WTC11 (cell line): Measurements from ENCODE around the gene GSTT2. TPM values are rescaled to one million over a fixed set of nuclear protein-coding genes. Genes with fewer than 3 reads are reported as not detected.
A peak's percentile ranks its signal among the peaks of the same experiment; 100 is the strongest.

Experiments used
- ATAC-seq: fragments of 200-7000 bp; cut with Tn5 transposase; 2 replicates; pipeline ENCODE4 v1.10.0; 2021; ENCODE audit warnings: mild to moderate bottlenecking, moderate library complexity
- CTCF ChIA-PET: fragments of 300-600 bp; sonication (Branson Sonifier 250); formaldehyde crosslinking; loops from one replicate; lab custom pipeline; 2021; ENCODE audit warnings: antibody characterized with exemption; lab: Charles Lee
- POLR2A ChIA-PET: fragments of 350-600 bp; sonication (Branson Sonifier 250); formaldehyde crosslinking; loops from one replicate; lab custom pipeline; 2021; ENCODE audit warnings: antibody characterized with exemption; lab: Charles Lee
- DNase-seq: peaks from one replicate; pipeline ENCODE4 v3.0.0; 2021; ENCODE audit warnings: low spot score
- H3K27ac Mint-ChIP-seq: 2 replicates; pipeline ENCODE4 v1.8.0; 2021; ENCODE audit warnings: mixed read lengths
- H3K27me3 Mint-ChIP-seq: 2 replicates; pipeline ENCODE4 v1.8.0; 2021; ENCODE audit warnings: low read depth, mild to moderate bottlenecking, moderate library complexity, mixed read lengths
- H3K36me3 Mint-ChIP-seq: 2 replicates; pipeline ENCODE4 v1.8.0; 2021; ENCODE audit warnings: mixed read lengths
- H3K4me1 Mint-ChIP-seq: 2 replicates; pipeline ENCODE4 v1.8.0; 2022; ENCODE audit warnings: mixed read lengths
- H3K4me3 Mint-ChIP-seq: 2 replicates; pipeline ENCODE4 v1.8.0; 2021; ENCODE audit warnings: mild to moderate bottlenecking, moderate library complexity, mixed read lengths
- H3K9me3 Mint-ChIP-seq: 2 replicates; pipeline ENCODE4 v1.8.0; 2021; ENCODE audit warnings: mixed read lengths
- NR3C1 ChIP-seq: sonication (generic); formaldehyde crosslinking; conservative IDR thresholded peaks from 2 replicates; pipeline ENCODE4 v1.8.1; 2023; ENCODE audit warnings: low read depth, mild to moderate bottlenecking, missing genetic modification reagents
- SP1 ChIP-seq: sonication (generic); formaldehyde crosslinking; conservative IDR thresholded peaks from 2 replicates; pipeline ENCODE4 v1.8.1; 2022; ENCODE audit warnings: missing genetic modification reagents
- ZNF138 ChIP-seq: sonication (generic); formaldehyde crosslinking; conservative IDR thresholded peaks from 2 replicates; pipeline ENCODE4 v1.8.1; 2022; ENCODE audit warnings: mild to moderate bottlenecking, moderate library complexity, missing genetic modification reagents
- ZNF416 ChIP-seq: fragments of 250-450 bp; sonication (Bioruptor Pico); IDR thresholded peaks from 2 replicates; pipeline ENCODE4 v1.9.0; 2021; ENCODE audit warnings: mild to moderate bottlenecking, inconsistent platforms
- ZNF423 ChIP-seq: fragments of 250-450 bp; sonication (Bioruptor Pico); IDR thresholded peaks from 2 replicates; pipeline ENCODE4 v2.1.2; 2022; ENCODE audit warnings: mild to moderate bottlenecking, moderate library complexity
- total RNA-seq: library from RNA; stranded (reverse); gene quantifications from 3 replicates; pipeline ENCODE4 v1.2.3, GENCODE V29; 2021
- TF ChIP-seq, protein P1 (sequence below): fragments of 250-450 bp; sonication (Bioruptor Pico); IDR thresholded peaks from 2 replicates; pipeline ENCODE4 v1.9.0; 2021; ENCODE audit warnings: moderate library complexity, mild to moderate bottlenecking, inconsistent platforms, borderline replicate concordance
- TF ChIP-seq, protein P2 (sequence below): sonication (generic); formaldehyde crosslinking; IDR thresholded peaks from 2 replicates; pipeline ENCODE4 v1.8.1; 2022; ENCODE audit warnings: low read depth, mild to moderate bottlenecking, moderate library complexity, missing genetic modification reagents, borderline replicate concordance
- TF ChIP-seq, protein P3 (sequence below): fragments of 250-450 bp; sonication (Bioruptor Pico); conservative IDR thresholded peaks from 2 replicates; pipeline ENCODE4 v1.9.0; 2021; ENCODE audit warnings: mild to moderate bottlenecking
- TF ChIP-seq, protein P4 (sequence below): sonication (generic); formaldehyde crosslinking; IDR thresholded peaks from 2 replicates; pipeline ENCODE4 v1.8.0; 2023; ENCODE audit warnings: mild to moderate bottlenecking, missing genetic modification reagents
- TF ChIP-seq, protein P5 (sequence below): sonication (generic); formaldehyde crosslinking; IDR thresholded peaks from 2 replicates; pipeline ENCODE4 v1.8.0; 2022; ENCODE audit warnings: mild to moderate bottlenecking, missing genetic modification reagents
- TF ChIP-seq, protein P6 (sequence below): fragments of 250-450 bp; sonication (Bioruptor Pico); IDR thresholded peaks from 2 replicates; pipeline ENCODE4 v1.9.0; 2021; ENCODE audit warnings: mild to moderate bottlenecking
- TF ChIP-seq, protein P7 (sequence below): sonication (generic); formaldehyde crosslinking; IDR thresholded peaks from 2 replicates; pipeline ENCODE4 v1.8.1; 2023; ENCODE audit warnings: mild to moderate bottlenecking, missing genetic modification reagents
- TF ChIP-seq, protein P8 (sequence below): sonication (generic); formaldehyde crosslinking; IDR thresholded peaks from 2 replicates; pipeline ENCODE4 v1.8.1; 2023; ENCODE audit warnings: mild to moderate bottlenecking, missing genetic modification reagents, borderline replicate concordance

The GSTT2 gene
- total RNA-seq, 1 experiment from 2014 or later = 0.50 TPM

DNA sequence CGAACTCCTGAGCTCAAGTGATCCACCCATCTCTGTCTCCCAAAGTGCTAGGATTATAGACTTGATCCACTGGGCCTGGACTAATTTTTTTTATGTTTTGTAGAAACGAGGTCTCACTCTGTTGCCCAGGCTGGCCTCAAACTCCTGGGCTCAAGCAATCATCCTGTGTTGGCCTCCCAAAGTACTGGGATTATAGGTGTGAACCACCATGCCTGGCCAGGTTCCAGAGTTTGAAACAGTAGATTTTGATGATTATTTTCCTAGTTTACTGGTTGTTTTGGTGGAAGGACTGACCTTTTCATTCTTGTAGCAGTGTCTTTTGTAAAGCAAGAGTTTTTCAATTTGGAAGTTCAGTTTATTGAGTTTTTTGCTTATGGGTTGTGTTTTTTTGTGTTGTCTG lies 46.1 kb downstream of the GSTT2 start:
- Mint-ChIP-seq H3K4me1 (peaks cover 6% of the 10 kb centered on the region), H3K27ac (peak overlapping the region; percentile 31; the same call in 1 of the 2 replicates), H3K27me3 (no peaks in the 10 kb centered on the region), H3K4me3 (no peak overlapping the region), H3K9me3 (no peaks in the 10 kb centered on the region), H3K36me3 (no peaks in the 10 kb centered on the region)
- DNase-seq (no peak), ATAC-seq (no peak)
- ChIA-PET CTCF (no interaction called here), POLR2A (no interaction called here)
- TF ChIP-seq, protein P1, sequence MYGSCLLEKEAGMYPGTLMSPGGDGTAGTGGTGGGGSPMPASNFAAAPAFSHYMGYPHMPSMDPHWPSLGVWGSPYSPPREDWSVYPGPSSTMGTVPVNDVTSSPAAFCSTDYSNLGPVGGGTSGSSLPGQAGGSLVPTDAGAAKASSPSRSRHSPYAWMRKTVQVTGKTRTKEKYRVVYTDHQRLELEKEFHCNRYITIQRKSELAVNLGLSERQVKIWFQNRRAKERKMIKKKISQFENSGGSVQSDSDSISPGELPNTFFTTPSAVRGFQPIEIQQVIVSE = no peak
- no peak for TF ChIP-seq ZNF423 (CRISPR knock-in tag)
- TF ChIP-seq, protein P2, sequence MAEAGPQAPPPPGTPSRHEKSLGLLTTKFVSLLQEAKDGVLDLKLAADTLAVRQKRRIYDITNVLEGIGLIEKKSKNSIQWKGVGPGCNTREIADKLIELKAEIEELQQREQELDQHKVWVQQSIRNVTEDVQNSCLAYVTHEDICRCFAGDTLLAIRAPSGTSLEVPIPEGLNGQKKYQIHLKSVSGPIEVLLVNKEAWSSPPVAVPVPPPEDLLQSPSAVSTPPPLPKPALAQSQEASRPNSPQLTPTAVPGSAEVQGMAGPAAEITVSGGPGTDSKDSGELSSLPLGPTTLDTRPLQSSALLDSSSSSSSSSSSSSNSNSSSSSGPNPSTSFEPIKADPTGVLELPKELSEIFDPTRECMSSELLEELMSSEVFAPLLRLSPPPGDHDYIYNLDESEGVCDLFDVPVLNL = no peak
- TF ChIP-seq, protein P3, sequence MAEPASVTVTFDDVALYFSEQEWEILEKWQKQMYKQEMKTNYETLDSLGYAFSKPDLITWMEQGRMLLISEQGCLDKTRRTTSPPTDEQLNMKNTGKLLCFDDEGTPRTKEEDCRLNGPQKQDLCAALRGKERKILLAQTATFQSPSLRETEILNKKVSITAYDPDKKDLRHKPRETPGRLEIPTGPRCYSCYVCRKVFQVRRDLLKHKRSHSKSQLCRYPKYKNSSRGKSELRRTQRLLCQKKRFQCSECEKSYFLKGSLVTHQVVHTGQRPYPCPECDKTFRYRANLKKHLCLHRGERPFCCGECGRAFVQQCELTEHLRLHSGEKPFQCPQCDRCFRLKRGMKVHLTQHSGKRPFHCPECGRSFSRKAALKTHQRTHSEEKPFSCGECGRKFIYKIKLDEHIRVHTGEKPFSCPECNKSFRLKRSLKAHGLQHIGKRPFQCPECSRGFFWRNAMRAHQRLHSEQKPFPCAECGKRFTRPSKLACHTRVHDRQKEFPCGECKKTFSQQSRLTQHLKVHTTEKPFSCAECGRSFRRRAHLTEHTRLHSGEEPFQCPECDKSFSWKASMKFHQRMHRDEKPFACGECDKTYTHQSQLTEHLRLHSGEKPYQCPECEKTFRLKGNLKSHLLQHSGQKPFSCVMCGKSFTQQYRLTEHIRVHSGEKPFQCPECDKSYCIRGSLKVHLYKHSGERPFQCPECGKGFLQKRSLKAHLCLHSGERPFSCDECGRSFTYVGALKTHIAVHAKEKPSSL = no peak
- no peak for TF ChIP-seq ZNF416
- TF ChIP-seq, protein P4, sequence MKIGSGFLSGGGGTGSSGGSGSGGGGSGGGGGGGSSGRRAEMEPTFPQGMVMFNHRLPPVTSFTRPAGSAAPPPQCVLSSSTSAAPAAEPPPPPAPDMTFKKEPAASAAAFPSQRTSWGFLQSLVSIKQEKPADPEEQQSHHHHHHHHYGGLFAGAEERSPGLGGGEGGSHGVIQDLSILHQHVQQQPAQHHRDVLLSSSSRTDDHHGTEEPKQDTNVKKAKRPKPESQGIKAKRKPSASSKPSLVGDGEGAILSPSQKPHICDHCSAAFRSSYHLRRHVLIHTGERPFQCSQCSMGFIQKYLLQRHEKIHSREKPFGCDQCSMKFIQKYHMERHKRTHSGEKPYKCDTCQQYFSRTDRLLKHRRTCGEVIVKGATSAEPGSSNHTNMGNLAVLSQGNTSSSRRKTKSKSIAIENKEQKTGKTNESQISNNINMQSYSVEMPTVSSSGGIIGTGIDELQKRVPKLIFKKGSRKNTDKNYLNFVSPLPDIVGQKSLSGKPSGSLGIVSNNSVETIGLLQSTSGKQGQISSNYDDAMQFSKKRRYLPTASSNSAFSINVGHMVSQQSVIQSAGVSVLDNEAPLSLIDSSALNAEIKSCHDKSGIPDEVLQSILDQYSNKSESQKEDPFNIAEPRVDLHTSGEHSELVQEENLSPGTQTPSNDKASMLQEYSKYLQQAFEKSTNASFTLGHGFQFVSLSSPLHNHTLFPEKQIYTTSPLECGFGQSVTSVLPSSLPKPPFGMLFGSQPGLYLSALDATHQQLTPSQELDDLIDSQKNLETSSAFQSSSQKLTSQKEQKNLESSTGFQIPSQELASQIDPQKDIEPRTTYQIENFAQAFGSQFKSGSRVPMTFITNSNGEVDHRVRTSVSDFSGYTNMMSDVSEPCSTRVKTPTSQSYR (CRISPR knock-in tag) = no peak
- TF ChIP-seq, protein P5, sequence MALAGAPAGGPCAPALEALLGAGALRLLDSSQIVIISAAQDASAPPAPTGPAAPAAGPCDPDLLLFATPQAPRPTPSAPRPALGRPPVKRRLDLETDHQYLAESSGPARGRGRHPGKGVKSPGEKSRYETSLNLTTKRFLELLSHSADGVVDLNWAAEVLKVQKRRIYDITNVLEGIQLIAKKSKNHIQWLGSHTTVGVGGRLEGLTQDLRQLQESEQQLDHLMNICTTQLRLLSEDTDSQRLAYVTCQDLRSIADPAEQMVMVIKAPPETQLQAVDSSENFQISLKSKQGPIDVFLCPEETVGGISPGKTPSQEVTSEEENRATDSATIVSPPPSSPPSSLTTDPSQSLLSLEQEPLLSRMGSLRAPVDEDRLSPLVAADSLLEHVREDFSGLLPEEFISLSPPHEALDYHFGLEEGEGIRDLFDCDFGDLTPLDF (CRISPR knock-in tag) = no peak
- TF ChIP-seq ZNF138 (CRISPR knock-in tag) = no peak
- no peak for TF ChIP-seq SP1 (CRISPR knock-in tag)
- no peak for TF ChIP-seq NR3C1 (CRISPR knock-in tag)
- TF ChIP-seq, protein P6, sequence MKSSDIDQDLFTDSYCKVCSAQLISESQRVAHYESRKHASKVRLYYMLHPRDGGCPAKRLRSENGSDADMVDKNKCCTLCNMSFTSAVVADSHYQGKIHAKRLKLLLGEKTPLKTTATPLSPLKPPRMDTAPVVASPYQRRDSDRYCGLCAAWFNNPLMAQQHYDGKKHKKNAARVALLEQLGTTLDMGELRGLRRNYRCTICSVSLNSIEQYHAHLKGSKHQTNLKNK (CRISPR knock-in tag) = no peak
- TF ChIP-seq, protein P7, sequence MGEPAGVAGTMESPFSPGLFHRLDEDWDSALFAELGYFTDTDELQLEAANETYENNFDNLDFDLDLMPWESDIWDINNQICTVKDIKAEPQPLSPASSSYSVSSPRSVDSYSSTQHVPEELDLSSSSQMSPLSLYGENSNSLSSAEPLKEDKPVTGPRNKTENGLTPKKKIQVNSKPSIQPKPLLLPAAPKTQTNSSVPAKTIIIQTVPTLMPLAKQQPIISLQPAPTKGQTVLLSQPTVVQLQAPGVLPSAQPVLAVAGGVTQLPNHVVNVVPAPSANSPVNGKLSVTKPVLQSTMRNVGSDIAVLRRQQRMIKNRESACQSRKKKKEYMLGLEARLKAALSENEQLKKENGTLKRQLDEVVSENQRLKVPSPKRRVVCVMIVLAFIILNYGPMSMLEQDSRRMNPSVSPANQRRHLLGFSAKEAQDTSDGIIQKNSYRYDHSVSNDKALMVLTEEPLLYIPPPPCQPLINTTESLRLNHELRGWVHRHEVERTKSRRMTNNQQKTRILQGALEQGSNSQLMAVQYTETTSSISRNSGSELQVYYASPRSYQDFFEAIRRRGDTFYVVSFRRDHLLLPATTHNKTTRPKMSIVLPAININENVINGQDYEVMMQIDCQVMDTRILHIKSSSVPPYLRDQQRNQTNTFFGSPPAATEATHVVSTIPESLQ (CRISPR knock-in tag) = no peak
- TF ChIP-seq, protein P8, sequence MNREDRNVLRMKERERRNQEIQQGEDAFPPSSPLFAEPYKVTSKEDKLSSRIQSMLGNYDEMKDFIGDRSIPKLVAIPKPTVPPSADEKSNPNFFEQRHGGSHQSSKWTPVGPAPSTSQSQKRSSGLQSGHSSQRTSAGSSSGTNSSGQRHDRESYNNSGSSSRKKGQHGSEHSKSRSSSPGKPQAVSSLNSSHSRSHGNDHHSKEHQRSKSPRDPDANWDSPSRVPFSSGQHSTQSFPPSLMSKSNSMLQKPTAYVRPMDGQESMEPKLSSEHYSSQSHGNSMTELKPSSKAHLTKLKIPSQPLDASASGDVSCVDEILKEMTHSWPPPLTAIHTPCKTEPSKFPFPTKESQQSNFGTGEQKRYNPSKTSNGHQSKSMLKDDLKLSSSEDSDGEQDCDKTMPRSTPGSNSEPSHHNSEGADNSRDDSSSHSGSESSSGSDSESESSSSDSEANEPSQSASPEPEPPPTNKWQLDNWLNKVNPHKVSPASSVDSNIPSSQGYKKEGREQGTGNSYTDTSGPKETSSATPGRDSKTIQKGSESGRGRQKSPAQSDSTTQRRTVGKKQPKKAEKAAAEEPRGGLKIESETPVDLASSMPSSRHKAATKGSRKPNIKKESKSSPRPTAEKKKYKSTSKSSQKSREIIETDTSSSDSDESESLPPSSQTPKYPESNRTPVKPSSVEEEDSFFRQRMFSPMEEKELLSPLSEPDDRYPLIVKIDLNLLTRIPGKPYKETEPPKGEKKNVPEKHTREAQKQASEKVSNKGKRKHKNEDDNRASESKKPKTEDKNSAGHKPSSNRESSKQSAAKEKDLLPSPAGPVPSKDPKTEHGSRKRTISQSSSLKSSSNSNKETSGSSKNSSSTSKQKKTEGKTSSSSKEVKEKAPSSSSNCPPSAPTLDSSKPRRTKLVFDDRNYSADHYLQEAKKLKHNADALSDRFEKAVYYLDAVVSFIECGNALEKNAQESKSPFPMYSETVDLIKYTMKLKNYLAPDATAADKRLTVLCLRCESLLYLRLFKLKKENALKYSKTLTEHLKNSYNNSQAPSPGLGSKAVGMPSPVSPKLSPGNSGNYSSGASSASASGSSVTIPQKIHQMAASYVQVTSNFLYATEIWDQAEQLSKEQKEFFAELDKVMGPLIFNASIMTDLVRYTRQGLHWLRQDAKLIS (CRISPR knock-in tag) = no peak
